Keratinocyte (primary cell): ENCODE measurements around the gene ATP2A3. TPM values are rescaled to one million over a fixed set of nuclear protein-coding genes. Genes with fewer than 3 reads are reported as not detected.

ENCODE experiments used
- DNase-seq: peaks from one replicate; pipeline ENCODE4 v3.0.0-alpha.2; 2011; ENCODE audit warnings: low read depth, missing footprints, low spot score
- FAIRE-seq: peaks from 2 replicates; lab custom pipeline; 2011; peaks lifted over from hg19 to GRCh38; lab: Jason Lieb, UNC
- H2AFZ ChIP-seq: 2 replicates; pipeline ENCODE4 v1.6.0; 2012; ENCODE audit warnings: low read length, control low read depth, inconsistent platforms; ENCODE audit not compliant: control insufficient read depth
- H3K27ac ChIP-seq: 2 replicates; pipeline ENCODE4 v1.5.1; 2011; ENCODE audit warnings: low read length; ENCODE audit not compliant: control insufficient read depth, insufficient read depth
- H3K27me3 ChIP-seq: 3 replicates; pipeline ENCODE4 v1.6.0; 2011; ENCODE audit warnings: low read length; ENCODE audit not compliant: control insufficient read depth, insufficient read depth; ENCODE audit errors: extremely low read depth
- H3K36me3 ChIP-seq, 2 experiments: 2 replicates in 1 of 2; 3 replicates in 1 of 2; pipeline ENCODE4 v1.5.1; 2011; ENCODE audit warnings: low read length in 2 of 2, mild to moderate bottlenecking in 1 of 2; ENCODE audit not compliant: control insufficient read depth in 2 of 2, insufficient read depth in 2 of 2; ENCODE audit errors: extremely low read depth in 1 of 2
- H3K4me1 ChIP-seq: 3 replicates; pipeline ENCODE4 v1.5.1; 2011; ENCODE audit warnings: low read length; ENCODE audit not compliant: control insufficient read depth, insufficient read depth; ENCODE audit errors: extremely low read depth
- H3K4me2 ChIP-seq: 3 replicates; pipeline ENCODE4 v1.6.0; 2011; ENCODE audit warnings: low read depth, low read length; ENCODE audit not compliant: control insufficient read depth, insufficient read depth; ENCODE audit errors: extremely low read depth
- H3K4me3 ChIP-seq, 3 experiments: fragments of 200-600 bp in 1 of 3; sonication (generic) in 1 of 3; 2 replicates in 2 of 3; 3 replicates in 1 of 3; pipeline ENCODE4 v1.5.1; 2011 to 2016; ENCODE audit warnings: low read length in 3 of 3, mild to moderate bottlenecking in 3 of 3, control low read depth in 2 of 3, inconsistent platforms in 1 of 3, low read depth in 1 of 3, mixed read lengths in 1 of 3, mixed run types in 1 of 3, moderate library complexity in 1 of 3; ENCODE audit not compliant: control insufficient read depth in 2 of 3, insufficient read depth in 2 of 3; ENCODE audit errors: extremely low read depth in 1 of 3
- H3K79me2 ChIP-seq: 2 replicates; pipeline ENCODE4 v1.6.0; 2012; ENCODE audit warnings: low read length; ENCODE audit not compliant: control insufficient read depth, insufficient read depth
- H3K9ac ChIP-seq: 3 replicates; pipeline ENCODE4 v1.6.0; 2011; ENCODE audit warnings: low read length; ENCODE audit not compliant: control insufficient read depth, insufficient read depth; ENCODE audit errors: extremely low read depth
- H3K9me1 ChIP-seq: 3 replicates; pipeline ENCODE4 v1.6.0; 2011; ENCODE audit warnings: low read length; ENCODE audit not compliant: control insufficient read depth, insufficient read depth; ENCODE audit errors: extremely low read depth
- H3K9me3 ChIP-seq: 2 replicates; pipeline ENCODE4 v1.5.1; 2012; ENCODE audit warnings: low read depth, low read length; ENCODE audit not compliant: control insufficient read depth
- H4K20me1 ChIP-seq: 3 replicates; pipeline ENCODE4 v1.6.0; 2011; ENCODE audit warnings: low read length; ENCODE audit not compliant: control insufficient read depth, insufficient read depth; ENCODE audit errors: extremely low read depth
- EZH2 ChIP-seq: IDR thresholded peaks from one replicate; pipeline ENCODE4 v1.6.1; 2012; ENCODE audit warnings: inconsistent platforms, mild to moderate bottlenecking, low read length, moderate library complexity
- dilution Hi-C: fragments of 300-500 bp; cut with MboI; formaldehyde crosslinking; loops from one replicate; pipeline ENCODE4 v1.7.0; 2020; ENCODE audit warnings: low sequenced_read_pairs; ENCODE audit not compliant: extremely low pct_ligation_motif_present
- polyA plus RNA-seq, 5 experiments: library from polyadenylated mRNA; depleted of rRNA in 3 of 5; stranded (reverse) in 3 of 5; stranded (forward) in 1 of 5; unstranded in 1 of 5; fragments of >200 nt; gene quantifications; 1 replicate in 1 of 5; 2 replicates in 3 of 5; 3 replicates in 1 of 5; pipeline versions ENCODE4 v1.2.1 to v1.2.3, GENCODE V29; 2011 to 2012; ENCODE audit warnings: missing spikeins in 2 of 5, low read depth in 1 of 5, low replicate concordance in 1 of 5
- TF ChIP-seq, protein P1 (sequence below), 3 experiments: IDR thresholded peaks in 1 of 3; conservative IDR thresholded peaks in 1 of 3; optimal IDR thresholded peaks in 1 of 3; 2 replicates in 2 of 3; 3 replicates in 1 of 3; pipeline versions ENCODE3 to v1.5.1; 2011; ENCODE audit warnings: low read length in 3 of 3, mild to moderate bottlenecking in 3 of 3, moderate library complexity in 2 of 3, control low read depth in 1 of 3, inconsistent platforms in 1 of 3; ENCODE audit not compliant: insufficient read depth in 2 of 3; ENCODE audit errors: extremely low read depth in 1 of 3

ATP2A3 gene
- polyA plus RNA-seq, 1 donor (not counting 4 experiments of a cell fraction or from before 2014, with no cell fraction given): 0.13 TPM

DNA sequence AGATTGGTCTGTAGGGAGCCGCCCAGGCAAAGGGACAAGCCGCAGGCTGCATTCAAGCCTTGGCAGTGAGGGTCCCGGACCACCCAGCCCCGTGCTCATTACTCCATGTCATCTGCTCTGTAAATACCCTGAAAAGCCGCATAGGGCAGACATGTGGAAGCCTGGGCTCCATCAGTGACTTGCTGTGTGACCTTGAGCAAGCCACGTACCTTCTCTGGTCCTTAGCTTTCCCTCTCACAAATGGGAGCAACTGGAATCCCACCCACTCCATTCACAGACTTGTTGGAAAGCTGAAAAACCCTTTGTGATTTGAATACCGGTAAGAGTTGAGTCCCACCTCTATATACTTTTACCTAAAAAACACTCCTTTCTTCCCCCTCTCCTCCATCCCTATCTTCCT is 83.3 kb downstream of the ATP2A3 start:
- dilution Hi-C loops: no loop called here
- Histone ChIP-seq H3K79me2 (no peaks in the 10 kb centered on the region), H3K4me3 (no peak overlapping the region), H3K9ac (no peak overlapping the region), H3K9me3 (no peaks in the 10 kb centered on the region), H3K27me3 (no peaks in the 10 kb centered on the region), H3K4me1 (no peaks in the 10 kb centered on the region), H4K20me1 (no peaks in the 10 kb centered on the region), H3K36me3 (peaks cover 0 to 5% of the 10 kb centered on the region in 2 experiments), H2AFZ (no peak overlapping the region), H3K27ac (no peak overlapping the region), H3K4me2 (no peak overlapping the region), H3K9me1 (no peaks in the 10 kb centered on the region)
- FAIRE-seq (no peak), DNase-seq (no peak)
- TF ChIP-seq, protein P1, sequence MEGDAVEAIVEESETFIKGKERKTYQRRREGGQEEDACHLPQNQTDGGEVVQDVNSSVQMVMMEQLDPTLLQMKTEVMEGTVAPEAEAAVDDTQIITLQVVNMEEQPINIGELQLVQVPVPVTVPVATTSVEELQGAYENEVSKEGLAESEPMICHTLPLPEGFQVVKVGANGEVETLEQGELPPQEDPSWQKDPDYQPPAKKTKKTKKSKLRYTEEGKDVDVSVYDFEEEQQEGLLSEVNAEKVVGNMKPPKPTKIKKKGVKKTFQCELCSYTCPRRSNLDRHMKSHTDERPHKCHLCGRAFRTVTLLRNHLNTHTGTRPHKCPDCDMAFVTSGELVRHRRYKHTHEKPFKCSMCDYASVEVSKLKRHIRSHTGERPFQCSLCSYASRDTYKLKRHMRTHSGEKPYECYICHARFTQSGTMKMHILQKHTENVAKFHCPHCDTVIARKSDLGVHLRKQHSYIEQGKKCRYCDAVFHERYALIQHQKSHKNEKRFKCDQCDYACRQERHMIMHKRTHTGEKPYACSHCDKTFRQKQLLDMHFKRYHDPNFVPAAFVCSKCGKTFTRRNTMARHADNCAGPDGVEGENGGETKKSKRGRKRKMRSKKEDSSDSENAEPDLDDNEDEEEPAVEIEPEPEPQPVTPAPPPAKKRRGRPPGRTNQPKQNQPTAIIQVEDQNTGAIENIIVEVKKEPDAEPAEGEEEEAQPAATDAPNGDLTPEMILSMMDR (optimal IDR thresholded peaks at IDR 0.05 in 1 of 3, IDR thresholded peaks at IDR 0.05 in 1 of 3, conservative IDR thresholded peaks at IDR 0.05 in 1 of 3; ENCODE audit: extremely low read depth in 1 of 3, insufficient read depth in 2 of 3, low read length in 3 of 3): no peak
- TF ChIP-seq EZH2: no peak

DNA sequence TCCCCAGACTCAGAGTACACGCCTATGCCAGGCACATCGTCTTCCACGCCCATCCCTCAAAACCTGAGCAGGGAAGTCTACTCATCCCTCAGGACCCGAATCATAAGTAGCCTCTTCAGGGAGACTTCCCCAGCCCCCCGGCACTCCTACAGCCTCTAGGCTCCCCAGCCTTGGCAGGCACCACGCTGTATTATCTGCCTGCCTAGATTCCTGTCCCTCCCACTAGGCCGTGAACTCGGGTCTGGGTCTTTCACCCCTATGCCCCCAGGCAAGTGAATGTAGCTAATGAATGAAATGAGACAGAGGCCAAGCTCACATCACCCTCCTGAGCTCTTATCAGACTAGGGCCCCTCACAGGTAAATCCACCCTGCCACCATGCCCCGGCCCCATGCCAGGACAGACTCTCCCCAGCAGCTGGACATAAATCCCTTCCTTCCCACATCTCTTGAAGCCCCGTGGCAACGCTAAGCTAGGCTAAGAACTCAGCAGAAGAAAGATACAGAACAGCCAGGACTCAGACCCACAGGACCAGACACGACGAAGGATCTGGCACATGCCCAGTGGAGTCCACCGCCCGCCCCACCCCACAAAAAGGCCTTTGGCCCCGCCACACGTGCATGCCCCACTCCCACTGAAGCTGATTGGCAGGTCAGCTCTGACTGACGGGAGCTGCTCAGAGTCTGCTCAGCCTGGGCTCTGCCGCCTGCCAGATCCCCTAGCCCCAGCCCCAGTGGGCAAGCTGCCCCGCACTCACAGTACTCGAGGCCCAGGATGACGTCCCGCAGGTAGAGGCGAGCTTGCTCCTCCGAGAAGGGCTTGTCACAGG is 84.4 kb downstream of the ATP2A3 start:
- no peak overlapping the region for H3K4me3 ChIP-seq
- H3K9me3 ChIP-seq: no peaks in the 10 kb centered on the region
- dilution Hi-C loops: no loop called here
- H3K9ac ChIP-seq: no peak overlapping the region
- H3K4me2 ChIP-seq: no peak overlapping the region
- H2AFZ ChIP-seq: no peak overlapping the region
- no peak overlapping the region for H3K27ac ChIP-seq
- H3K9me1 ChIP-seq: no peaks in the 10 kb centered on the region
- FAIRE-seq (no peak), DNase-seq (no peak)
- H4K20me1 ChIP-seq: no peaks in the 10 kb centered on the region
- no peaks in the 10 kb centered on the region for H3K4me1 ChIP-seq
- TF ChIP-seq, protein P1 (optimal IDR thresholded peaks at IDR 0.05 in 1 of 3, IDR thresholded peaks at IDR 0.05 in 1 of 3, conservative IDR thresholded peaks at IDR 0.05 in 1 of 3; ENCODE audit: extremely low read depth in 1 of 3, insufficient read depth in 2 of 3, low read length in 3 of 3): no peak
- no peak for TF ChIP-seq EZH2
- H3K79me2 ChIP-seq: no peaks in the 10 kb centered on the region
- peaks cover 0 to 5% of the 10 kb centered on the region in 2 experiments for H3K36me3 ChIP-seq
- no peaks in the 10 kb centered on the region for H3K27me3 ChIP-seq
